HuH-7.5 (cell line): ENCODE results near the gene SLCO4A1.
A peak's percentile ranks its signal among the peaks of the same experiment; 100 is the strongest.

Experiments used
- DNase-seq: peaks from one replicate; pipeline ENCODE4 v3.0.0; 2011; ENCODE audit warnings: low spot score

SLCO4A1 gene, protein sequence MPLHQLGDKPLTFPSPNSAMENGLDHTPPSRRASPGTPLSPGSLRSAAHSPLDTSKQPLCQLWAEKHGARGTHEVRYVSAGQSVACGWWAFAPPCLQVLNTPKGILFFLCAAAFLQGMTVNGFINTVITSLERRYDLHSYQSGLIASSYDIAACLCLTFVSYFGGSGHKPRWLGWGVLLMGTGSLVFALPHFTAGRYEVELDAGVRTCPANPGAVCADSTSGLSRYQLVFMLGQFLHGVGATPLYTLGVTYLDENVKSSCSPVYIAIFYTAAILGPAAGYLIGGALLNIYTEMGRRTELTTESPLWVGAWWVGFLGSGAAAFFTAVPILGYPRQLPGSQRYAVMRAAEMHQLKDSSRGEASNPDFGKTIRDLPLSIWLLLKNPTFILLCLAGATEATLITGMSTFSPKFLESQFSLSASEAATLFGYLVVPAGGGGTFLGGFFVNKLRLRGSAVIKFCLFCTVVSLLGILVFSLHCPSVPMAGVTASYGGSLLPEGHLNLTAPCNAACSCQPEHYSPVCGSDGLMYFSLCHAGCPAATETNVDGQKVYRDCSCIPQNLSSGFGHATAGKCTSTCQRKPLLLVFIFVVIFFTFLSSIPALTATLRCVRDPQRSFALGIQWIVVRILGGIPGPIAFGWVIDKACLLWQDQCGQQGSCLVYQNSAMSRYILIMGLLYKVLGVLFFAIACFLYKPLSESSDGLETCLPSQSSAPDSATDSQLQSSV

DNA sequence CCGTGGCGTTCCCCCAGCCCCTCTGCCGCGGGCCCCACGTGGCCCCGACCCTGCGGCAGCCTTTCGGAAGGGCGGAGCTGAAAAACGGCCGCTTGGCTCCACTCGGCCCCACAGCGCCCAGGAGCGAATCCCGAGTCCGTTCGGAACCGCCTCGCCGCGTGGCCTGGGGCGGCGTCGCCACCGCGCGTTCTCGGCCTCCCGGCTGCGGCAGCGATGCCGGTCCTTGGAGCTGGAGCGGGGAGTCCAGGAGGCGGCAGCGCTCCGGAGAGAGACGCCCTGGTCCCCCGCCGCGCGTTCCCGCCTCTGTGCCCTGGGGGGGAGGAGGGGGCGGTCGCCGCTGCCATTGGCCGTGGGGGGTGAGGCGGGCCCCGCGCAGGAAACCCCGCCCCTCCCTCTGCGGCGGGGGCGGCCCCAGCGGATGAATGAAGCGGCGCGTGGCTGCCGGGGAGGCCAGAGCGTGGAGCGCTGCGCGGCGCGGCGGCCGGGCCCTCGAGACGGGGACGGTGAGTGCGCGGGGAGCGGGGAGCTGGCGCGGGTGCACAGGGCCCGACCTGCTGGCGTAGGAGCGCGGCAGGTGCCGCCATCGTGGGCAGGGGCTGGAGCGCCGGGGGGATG, at the start of gene SLCO4A1:
TSS of gene SLCO4A1 (plus strand) at position 453 of the 615 bp plus-strand sequence. CDS start 13,952 bp downstream, outside the sequence.
- DNase-seq, result no peak

DNA sequence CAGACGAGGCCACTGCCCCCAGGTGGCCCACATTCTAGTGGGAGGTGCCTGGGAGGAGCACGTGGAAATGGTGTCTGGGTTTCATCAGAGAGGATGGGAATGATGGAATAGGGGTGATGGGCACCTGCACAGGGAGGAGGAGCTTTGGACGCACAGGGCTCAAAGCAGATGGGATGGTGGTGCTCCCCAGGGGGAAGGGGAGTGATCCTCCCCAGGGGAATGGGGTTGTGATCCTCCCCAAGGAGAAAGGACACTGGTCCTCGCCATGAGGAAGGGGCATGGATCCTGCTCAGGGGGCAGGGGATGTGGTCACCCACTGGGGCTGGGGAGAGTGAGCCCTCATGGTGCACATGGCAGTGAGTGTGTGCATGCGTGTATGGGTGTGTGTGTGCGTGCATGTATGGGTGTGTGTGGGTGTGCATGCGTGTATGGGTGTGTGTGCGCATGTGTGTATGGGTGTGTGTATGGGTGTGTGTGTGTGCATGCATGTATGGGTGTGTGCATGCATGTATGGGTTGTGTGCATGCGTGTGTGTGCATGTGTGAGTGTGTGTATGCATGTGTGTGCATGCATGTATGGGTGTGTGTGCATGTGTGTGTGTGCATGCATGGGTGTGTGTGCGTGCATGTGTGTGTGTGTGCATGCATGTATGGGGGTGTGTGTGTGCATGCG, 49.7 kb upstream of the SLCO4A1 start:
- DNase-seq, result no peak

DNA sequence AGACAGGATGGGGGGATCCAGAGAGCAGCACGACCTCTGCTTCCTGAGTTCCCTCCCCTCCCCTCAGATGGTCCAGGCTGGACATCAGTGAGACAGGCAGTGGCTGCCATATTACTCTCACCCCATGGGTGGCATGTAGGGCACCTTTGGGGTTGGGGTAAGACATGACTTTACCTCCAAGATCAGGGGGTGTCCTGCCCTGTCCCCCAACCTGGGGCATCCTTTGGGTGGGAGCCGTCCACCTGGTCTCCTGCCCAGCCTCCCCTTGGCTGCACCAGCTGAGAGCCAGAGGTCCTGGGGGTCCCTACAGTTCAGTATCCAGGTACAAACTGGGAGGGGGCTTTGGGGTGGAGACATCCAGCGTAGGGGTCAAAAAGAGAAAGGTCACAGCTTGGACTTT, 48.7 kb upstream of the SLCO4A1 start:
- DNase-seq, result no peak

DNA sequence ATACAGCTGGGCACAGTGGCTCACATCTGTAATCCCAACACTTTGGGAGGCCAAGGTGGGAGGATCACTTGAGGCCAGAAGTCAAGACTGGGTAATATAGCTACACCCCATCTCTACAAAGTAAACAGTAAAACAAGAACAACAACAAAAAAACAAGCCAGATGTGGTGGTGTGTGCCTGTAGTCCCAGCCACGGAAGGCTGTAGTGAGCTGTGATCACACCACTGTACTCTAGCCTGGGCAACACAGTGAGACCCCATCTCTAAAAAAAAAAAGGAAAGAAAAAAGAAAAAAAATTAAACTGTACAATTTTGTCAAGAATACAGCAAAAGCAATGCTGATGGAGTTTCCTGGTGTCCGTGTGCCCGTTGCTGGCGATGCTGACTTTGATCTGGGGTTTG, 47.2 kb upstream of the SLCO4A1 start:
- no peak for DNase-seq

DNA sequence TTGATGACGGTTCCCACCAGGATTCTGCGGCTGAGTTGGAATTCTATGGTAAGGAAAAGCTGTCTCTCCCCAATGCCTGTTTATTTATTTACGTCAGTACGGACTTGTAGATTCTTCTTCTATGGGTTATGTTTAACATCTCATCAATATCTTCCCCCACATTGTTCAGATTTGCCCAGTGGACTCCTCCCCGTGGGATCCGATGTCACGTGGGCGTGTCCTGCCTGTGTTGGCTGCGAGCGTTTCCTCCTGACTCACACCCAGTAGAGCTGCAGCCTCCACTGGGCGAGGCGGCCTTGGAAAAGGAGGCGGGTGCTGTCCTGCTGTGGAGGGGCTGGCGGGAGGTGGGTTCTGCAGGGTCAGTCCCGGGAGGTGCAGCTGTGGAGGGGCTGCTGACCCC, 46.8 kb upstream of the SLCO4A1 start:
- peak; percentile 50 for DNase-seq

DNA sequence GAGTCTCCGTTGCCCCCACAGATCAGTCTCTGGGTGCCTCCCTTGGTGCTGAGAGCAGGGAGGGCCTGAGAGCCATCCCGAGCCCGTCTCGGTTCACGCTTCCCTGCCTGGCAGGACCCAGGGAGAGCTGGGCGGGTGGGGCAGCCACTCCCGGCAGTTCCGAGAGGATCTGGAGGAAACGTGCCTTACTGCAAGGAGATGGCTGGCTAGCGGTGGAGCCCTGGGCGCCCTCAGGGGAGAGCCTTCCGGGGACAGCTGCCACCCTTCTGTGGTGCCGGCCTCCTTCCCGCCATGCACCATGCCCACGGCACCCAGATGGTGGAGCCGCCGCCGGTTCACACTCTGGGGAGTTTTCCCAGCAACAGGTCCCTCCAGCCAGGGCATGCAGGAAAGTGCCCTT, 45.8 kb upstream of the SLCO4A1 start:
- DNase-seq, result no peak

DNA sequence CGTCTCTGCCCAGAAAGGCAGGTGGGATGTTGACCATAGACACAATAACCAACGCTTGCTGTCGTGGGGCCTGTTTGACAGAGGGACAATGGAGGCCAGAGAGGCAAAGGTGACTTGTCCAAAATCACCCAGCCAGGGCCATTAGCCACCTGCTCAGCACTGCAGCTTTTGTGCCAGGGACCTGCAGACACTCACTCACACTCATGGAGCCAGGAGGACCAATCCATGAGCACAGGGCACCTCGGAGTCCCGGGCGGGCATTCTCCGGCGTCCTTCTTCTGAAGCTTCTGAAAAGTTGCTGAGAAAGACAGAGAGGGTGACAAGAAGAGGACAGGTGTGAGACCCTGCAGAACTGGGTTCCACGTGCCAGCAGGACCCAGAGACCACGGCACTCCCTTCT, 45.4 kb upstream of the SLCO4A1 start:
- DNase-seq, result no peak

DNA sequence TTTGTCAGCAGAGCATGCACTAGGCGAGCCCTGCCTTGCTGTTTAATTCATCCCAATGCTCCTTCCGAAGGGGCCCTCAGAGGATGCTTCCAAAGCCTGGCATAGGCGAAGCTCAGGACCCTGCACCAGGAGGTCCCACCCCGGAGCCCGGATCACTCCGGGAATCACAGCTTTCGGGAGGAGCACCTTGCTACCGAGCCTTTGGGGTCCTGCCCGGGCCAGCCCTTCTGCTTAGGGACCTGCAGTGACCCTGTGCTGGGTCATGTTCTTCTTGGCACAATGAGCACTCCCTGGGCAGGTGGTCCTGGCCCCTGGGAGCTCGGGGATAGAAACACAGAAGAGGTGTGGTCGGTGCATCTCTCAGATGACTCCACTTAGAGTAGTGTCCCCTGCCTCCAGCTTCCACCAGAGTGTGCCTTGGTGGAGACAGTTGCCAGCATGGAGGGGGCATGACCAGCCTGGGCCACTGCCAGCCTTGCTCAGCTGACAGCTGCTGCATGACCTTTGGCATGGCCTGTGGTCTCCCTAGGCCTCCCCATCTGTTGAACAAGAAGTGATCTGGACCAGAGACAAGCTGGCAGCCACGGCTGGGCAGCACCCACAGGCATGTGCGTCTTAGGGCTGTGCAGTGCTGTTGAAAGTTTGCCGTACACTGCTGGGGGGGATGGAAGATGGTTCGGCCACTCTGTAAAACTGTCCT, 44.7 kb upstream of the SLCO4A1 start:
- no peak for DNase-seq

DNA sequence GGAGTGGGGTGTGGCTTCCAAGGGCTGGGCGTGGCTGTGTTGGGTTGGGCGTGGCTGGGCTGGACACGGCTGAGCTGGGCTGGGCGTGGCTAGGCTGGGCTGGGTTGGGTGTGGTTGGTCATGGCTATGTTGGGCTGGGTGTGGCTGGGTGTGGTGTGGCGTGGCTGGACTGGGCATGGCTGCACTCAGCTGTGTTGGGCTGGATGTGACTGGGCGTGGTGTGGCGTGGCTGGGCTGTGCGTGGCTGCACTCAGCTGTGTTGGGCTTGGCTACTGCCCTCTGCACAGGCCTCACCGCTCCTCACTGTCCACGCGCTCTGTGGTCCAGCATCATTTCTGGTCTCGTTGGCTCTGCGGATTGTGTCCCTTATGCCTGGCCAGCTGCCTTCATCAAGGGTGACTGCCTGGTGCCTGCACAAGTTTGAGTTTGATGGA, 43.5 kb upstream of the SLCO4A1 start:
- DNase-seq, result peak; percentile 69

DNA sequence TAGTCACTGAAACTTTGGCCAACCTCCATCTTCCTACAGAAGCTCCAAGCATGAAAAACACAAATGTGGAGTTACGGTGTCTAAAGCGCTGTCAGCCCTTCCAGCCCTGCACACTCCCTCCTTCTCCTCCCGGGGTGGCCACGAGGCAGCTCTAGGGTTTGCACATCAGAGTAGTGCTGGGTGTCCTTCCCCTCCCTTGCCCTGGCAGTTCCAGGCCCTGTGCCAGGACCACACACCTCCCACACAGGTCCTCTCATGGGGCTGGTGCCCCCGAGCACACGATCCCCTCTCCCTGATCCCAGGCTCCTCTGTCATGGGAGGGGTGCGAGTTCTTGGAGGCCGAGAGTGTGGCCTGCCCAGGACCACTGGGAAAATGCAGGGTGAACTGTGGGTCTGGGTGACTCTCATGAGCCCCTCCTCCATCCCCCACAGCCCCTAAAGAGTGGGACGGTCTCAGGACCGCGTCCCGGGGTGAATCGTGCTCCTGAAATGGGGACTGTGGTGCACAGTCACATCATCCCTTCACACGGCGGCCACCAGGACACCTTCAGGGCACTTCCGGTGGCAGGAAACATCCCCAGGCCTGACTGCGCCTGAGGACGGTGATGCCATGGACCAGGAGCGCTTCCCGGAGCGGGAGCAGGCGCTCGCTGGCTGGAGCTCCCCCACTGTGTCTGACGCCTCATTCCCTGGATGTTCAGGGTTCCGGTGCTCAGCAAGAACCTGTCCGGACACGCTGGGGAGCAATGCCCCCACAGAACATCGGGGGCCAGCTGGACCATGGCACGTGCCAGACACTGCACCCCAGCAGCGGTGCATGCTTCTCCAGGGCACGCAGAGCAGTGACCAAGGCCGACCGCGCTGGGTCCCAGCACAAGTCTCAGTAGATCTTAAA, 42.8 kb upstream of the SLCO4A1 start:
- DNase-seq, result no peak

DNA sequence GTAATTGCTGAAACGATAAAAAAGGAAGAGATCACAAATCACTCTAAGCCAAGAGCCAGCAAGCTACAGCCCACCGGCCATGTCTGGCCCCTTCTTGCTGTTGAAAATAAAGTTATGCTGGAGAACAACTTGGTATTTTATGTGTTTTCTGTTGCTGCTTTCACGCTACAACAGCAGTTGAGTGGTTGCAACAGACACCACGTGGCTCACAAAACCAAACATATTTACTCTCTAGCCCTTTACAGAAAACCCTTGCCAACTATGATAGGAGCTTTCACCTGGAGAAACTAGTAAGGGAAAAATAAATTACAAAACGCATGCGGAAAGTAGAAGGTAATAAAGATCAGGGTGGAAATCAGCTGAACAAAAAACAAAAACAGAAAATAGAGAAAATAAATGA, 41.1 kb upstream of the SLCO4A1 start:
- DNase-seq, result no peak

DNA sequence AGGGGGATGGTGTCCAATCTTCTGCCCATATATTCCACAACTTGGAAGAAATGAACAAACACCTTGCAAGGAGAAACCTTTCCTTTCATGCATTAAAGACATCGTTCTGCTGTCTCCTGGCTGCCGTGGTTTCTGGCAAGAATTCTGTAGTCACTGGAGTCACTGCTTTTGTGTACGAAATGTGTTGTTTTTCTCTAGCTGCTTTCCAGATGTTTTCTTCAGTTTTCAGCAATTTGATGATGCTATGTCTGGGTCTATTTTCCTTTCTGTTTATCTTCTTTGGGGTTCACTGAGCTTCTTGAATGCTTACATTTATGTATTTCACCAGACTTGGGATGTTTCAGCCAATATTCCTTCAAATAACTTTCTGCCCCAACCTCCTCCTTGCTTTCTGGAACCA, 40.6 kb upstream of the SLCO4A1 start:
- no peak for DNase-seq

DNA sequence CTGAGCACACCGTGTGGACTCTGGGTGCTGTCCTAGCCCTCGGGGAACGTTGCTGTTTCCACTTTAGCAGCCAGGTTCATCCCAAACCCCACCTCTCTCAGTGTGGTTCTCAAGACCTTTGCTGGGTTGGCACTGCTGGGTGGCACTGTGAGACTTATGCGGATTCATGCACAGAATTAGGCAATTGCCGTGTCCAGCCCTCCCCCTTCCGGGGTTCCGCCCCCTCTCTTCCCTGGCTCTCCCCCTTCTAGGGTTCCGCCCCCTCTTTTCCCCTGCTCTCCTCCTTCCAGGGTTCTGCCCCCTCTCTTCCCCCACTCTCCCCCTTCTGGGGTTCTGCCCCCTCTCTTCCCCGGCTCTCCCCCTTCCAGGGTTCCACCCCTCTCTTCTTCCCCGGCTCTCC, 39.8 kb upstream of the SLCO4A1 start:
- no peak for DNase-seq

DNA sequence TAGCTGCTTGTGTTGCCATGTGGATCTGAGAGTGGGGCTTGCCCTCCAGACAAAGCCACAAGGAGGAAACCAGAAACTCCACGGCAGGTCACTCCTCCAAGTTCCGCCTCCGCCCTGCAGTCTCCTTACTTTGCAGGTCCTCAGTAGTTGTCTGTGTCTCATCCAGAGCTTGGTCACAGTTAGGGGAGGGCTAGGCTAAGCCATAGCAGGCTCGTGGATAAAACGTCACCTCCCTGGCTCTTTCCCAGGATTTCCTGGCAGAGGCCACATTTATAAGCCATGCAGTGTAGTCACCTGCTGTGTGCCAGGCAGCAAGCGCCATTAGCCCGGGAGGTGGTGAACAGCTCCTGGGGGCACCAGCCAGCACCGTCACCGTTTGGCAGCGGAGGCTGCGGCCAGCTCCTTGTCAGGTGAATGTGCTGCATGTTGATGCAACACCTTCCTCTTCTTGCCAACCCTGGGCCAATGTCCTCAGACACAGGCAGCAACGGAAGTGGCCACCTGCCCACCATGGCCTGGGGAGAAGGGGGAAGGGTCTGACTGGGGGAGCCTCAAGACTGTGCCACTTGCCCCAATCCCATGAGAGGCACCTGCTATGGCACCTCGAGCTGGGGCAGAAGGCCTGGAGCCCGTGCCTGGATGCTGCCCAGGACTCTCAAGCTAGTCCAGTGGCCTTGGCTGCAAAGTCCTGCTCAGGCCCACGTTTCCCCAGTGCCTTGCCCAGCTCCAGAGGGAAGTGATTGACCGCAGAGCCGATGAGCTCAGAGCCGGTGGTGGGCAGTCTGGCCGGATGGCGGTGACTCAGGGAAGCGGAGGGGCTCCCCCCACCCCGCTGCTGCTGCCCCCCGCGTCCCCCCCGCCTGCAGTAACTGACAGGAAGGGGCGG, 39.0 kb upstream of the SLCO4A1 start:
- no peak for DNase-seq

DNA sequence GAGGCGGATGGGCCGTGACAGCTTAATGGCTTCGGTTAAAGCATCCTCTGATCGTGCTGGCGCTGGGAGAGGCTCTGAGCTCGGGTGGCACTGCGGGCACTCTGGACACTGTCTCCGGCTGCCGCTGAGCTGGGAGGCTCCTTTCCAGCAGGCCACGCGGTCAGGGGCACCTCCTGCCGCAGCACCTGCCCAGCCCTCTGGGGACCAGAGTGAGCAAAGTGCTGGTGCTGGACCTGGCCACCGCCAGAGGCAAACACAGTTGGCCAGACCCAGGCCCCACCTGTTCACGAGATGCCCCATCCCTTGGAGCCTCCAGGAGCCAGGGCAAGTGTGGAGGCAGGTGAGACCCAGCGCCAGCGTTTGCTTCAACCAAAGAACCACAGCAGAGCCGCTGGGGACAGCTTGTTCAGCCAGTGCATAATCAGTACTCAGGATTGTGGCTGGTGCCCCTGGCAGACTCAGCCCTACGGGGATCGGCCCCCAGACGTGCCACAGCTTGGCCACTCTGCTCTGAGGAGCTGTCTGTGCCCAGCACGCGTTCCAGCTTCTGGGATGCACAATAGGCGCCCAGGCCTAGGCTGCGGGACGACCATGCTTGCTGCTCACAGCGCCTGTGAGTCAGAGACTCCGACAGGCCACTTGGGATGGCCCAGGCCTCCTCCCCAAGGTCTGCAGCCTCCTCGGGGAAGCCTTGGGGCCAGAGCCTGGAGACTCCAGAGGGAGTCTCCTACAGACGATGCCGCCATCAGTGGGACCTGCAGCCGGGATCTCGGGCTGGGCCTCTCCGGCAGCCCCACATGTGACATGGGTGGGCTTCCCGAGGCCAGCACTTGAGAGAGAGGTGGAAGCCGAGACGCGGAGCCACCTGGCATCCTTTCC, 38.2 kb upstream of the SLCO4A1 start:
- DNase-seq, result no peak

DNA sequence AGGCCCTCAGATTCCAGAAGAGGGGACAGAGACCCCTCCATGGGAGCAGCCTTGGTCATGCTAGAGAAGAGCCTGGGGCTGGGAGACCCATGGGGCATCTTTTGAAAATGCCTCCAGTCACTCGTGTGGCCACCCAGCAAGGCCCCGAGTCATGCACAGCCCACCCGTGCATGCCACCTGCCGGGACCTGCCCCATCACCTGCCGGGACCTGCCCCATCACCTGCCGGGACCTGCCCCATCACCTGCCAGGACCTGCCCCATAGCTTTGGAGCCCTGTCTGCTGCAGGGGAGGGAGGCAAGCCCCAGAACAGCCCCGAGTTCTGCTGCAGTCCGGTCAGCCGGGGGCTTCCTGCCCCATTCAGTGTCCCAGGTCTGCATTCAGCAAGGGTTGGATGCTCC, 37.5 kb upstream of the SLCO4A1 start:
- no peak for DNase-seq

DNA sequence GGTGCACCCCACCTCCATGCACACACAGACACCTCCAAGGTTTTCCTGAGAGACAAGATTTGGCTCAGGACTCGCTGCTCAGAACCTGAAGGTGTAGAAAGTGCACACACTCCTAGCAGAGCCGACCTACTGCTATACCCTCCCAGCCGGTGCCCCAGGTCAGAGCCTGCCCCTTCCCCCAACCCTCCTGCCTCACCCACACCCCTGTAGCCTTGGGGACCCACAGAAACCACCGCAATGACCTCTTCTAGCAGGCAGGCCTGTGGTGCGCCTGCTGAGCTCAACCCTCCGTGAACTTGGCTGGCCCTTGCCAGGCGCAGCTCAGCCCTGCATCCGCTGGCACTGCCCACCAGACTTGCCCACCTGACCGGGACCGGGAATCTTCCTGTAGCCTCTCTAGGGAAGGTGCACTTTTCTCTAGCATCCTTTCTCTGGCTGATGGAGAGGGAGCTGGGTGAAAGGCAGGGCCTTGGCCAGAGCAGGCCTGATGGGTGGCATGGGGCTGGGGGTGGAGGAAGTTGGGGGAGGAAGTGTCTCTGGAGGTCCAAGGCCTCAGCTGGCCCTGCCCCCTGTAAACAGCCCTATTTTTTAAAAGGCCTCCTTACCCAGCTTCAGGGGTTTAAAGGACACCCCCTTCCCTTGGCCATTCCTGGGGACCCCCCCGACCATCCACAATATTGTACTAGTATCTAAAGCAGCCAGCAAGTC, 36.9 kb upstream of the SLCO4A1 start:
- no peak for DNase-seq

DNA sequence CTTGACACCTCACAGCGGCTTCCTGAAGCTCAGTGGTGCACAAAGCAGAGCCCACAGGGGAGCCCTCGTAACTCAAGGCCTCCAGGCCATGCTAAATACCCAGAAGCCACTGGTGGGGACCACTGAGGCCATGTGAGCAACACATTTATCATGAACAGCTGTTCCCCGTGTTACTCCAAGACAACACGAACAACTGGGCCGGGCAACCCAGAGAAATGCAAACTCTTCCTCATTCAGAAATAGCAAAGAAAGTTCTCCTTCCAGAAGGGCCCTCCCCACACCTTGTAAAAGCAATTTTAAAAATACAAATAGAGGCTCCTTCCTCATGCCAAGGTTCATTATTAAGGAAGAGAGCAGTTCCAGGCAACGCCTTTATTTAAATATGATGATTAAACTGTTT, 36.3 kb upstream of the SLCO4A1 start:
- DNase-seq, result no peak
